K562 (cell line): ENCODE results near the gene WDR88. TPM values are rescaled to one million over a fixed set of nuclear protein-coding genes. Genes with fewer than 3 reads are reported as not detected.

ENCODE experiments used
- CCNT2 ChIP-seq: IDR thresholded peaks from 2 replicates; pipeline ENCODE4 v1.6.1; 2011; ENCODE audit warnings: borderline replicate concordance, low read depth, mild to moderate bottlenecking, moderate library complexity, mixed read lengths, low read length; ENCODE audit not compliant: insufficient read length; ENCODE audit errors: extremely low read depth
- EP400 ChIP-seq: fragments of 450-650 bp; IDR thresholded peaks from 2 replicates; pipeline ENCODE4 v1.6.1; 2017; ENCODE audit warnings: antibody characterized with exemption, mild to moderate bottlenecking, moderate library complexity
- HNRNPK ChIP-seq: fragments of 200-400 bp; formaldehyde crosslinking; IDR thresholded peaks from one replicate; pipeline ENCODE4 v1.6.1; 2018; ENCODE audit warnings: mild to moderate bottlenecking, low read depth, low read length; ENCODE audit not compliant: poor library complexity, severe bottlenecking
- KDM5B ChIP-seq: fragments of 200-600 bp; sonication (generic); IDR thresholded peaks from 2 replicates; pipeline ENCODE4 v1.6.1; 2012; ENCODE audit warnings: low read depth, mild to moderate bottlenecking, moderate library complexity, low read length, control low read depth, inconsistent platforms; ENCODE audit not compliant: insufficient replicate concordance
- MGA ChIP-seq: fragments of 450-650 bp; IDR thresholded peaks from 2 replicates; pipeline ENCODE4 v1.6.1; 2016; ENCODE audit warnings: mild to moderate bottlenecking, moderate library complexity
- NCOR1 ChIP-seq: fragments of 450-650 bp; IDR thresholded peaks from 2 replicates; pipeline ENCODE4 v1.6.1; 2016; ENCODE audit warnings: mild to moderate bottlenecking, moderate library complexity
- NFE2L1 ChIP-seq: fragments of 450-650 bp; IDR thresholded peaks from 2 replicates; pipeline ENCODE4 v1.6.1; 2016; ENCODE audit warnings: missing genetic modification characterization, low read depth, mild to moderate bottlenecking, missing compliant biosample characterization, moderate library complexity, borderline replicate concordance
- polyA plus RNA-seq, 8 experiments: library from polyadenylated mRNA; depleted of rRNA in 4 of 8; stranded (reverse) in 5 of 8; unstranded in 3 of 8; fragments of >200 nt; fragmentation: Nextera tagmentation in 2 of 8; fragmentation: Illumina TruSeq in 1 of 8; extraction: Ambion mirVana in 2 of 8; extraction: Trizol in 1 of 8; gene quantifications; 2 replicates each; pipeline versions ENCODE4 v1.2.1 to v1.2.3, GENCODE V29; 2011 to 2014; ENCODE audit warnings: inconsistent platforms in 1 of 8, missing spikeins in 1 of 8
- total RNA-seq, 7 experiments: library from RNA; depleted of rRNA in 6 of 7; stranded (reverse); fragments of >200 nt in 6 of 7; fragmentation: Illumina TruSeq in 2 of 7; extraction: Trizol in 2 of 7; gene quantifications; 2 replicates each; pipeline versions ENCODE4 v1.2.1 to v1.2.3, GENCODE V29; 2011 to 2021; ENCODE audit warnings: low replicate concordance in 1 of 7

The WDR88 gene
- total and polyA plus RNA-seq, 9 of the 15 experiments (the other 6 are each of a cell fraction or from before 2014, with no cell fraction given): 0.03 to 0.04 TPM; not detected in 7

DNA sequence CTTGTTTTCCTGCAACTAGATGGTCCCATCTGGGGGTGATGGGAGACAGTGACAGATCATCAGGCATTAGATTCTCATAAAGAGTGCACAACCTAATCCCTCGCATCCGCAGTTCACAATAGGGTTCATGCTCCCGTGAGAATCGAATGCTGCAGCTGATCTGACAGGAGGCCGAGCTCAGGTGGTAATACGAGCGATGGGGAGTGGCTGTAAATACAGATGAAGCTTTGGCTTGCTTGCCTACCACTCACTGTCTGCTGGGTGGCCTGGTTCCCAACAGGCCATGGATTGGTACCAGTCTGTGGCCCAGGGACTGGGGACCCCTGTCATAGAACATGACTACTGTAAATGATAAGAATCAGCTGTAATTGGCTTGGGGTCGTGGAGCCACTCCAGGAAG, 28.0 kb downstream of the WDR88 start (continued):
- TF ChIP-seq MGA (no peak), NCOR1 (no peak), CCNT2 (no peak), KDM5B (no peak), EP400 (no peak), NFE2L1 (no peak), HNRNPK (no peak)
- TF ChIP-seq, all 486 proteins: peak for 0
